Fibroblast of the aortic adventitia (primary cell): ENCODE measurements around the gene KIF26B. TPM values are rescaled to one million over a fixed set of nuclear protein-coding genes. Genes with fewer than 3 reads are reported as not detected.
"Not testable (repeated sequence)": the region's sequence is repeated elsewhere in the genome, so short reads cannot be mapped to it uniquely, and the experiment has no call there.

Experiments used
- DNase-seq: peaks from one replicate; pipeline ENCODE4 v3.0.0-alpha.2; 2010; ENCODE audit warnings: low read depth
- H3K4me3 ChIP-seq: 2 replicates; pipeline ENCODE4 v1.5.1; 2011; ENCODE audit warnings: low read depth, mild to moderate bottlenecking, control low read depth, low read length, moderate library complexity
- CTCF ChIP-seq: IDR thresholded peaks from 2 replicates; pipeline ENCODE4 v1.5.1; 2011; ENCODE audit warnings: mild to moderate bottlenecking, low read length, control low read depth, inconsistent platforms; ENCODE audit not compliant: insufficient read depth
- total RNA-seq: library from RNA; depleted of rRNA; stranded (reverse); fragments of >200 nt; gene quantifications from 2 replicates; pipeline ENCODE4 v1.2.3, GENCODE V29; 2012; ENCODE audit warnings: low replicate concordance

The KIF26B gene
- total RNA-seq, 1 donor, result 4.6 TPM

GRCh38 chr1:245334235-245334634 lies 179.4 kb downstream of the KIF26B start:
- DNase-seq, result no peak
- no peak for TF ChIP-seq CTCF
- H3K4me3 ChIP-seq, result no peak overlapping the region

- TF ChIP-seq CTCF, result no peak
- no peak for DNase-seq
- H3K4me3 ChIP-seq, result no peak overlapping the region
These were observed 180.2 kb downstream of the KIF26B start for GRCh38 chr1:245334827-245335490.

- DNase-seq, H3K4me3 ChIP-seq: not testable (repeated sequence)
These were observed 180.9 kb downstream of the KIF26B start for GRCh38 chr1:245335684-245336083.

GRCh38 chr1:245336149-245336983 lies 181.6 kb downstream of the KIF26B start:
- TF ChIP-seq CTCF, result no peak
- DNase-seq, result no peak
- H3K4me3 ChIP-seq, result no peak overlapping the region

GRCh38 chr1:245336984-245337355 lies 182.2 kb downstream of the KIF26B start:
- DNase-seq, H3K4me3 ChIP-seq: not testable (repeated sequence)

- no peak overlapping the region for H3K4me3 ChIP-seq
- no peak for TF ChIP-seq CTCF
- peak; percentile 37 for DNase-seq
These were observed 183.2 kb downstream of the KIF26B start for GRCh38 chr1:245337829-245338484.

- no peak for TF ChIP-seq CTCF
- no peak for DNase-seq
- no peak overlapping the region for H3K4me3 ChIP-seq
These were observed 183.7 kb downstream of the KIF26B start for GRCh38 chr1:245338485-245338877.
